ENCODE measurements around the gene MAB21L3. TPM values are rescaled to one million over a fixed set of nuclear protein-coding genes. Genes with fewer than 3 reads are reported as not detected.

MAB21L3 gene
- total RNA-seq, 1 donor from 2014 or later: not detected

DNA sequence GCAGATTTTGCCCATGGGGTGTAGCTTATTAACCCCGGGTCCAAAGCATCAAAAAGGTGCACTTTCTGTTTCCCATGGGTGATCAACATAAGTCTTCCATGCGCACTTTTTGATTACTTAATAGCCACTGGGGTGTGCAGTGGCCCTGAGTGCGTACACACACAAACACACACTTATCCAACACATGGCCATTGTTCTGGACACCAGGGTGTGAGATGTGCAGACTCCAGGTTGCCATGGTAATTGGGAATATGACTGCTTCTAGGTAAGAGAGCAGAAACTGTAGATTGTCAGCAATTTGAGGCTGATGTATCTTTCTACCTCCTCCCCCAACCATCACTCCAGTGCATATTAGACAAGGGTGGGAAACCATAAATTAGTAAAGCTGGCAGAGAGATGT, 68.8 kb downstream of the MAB21L3 start:
- TF ChIP-seq, protein P1, sequence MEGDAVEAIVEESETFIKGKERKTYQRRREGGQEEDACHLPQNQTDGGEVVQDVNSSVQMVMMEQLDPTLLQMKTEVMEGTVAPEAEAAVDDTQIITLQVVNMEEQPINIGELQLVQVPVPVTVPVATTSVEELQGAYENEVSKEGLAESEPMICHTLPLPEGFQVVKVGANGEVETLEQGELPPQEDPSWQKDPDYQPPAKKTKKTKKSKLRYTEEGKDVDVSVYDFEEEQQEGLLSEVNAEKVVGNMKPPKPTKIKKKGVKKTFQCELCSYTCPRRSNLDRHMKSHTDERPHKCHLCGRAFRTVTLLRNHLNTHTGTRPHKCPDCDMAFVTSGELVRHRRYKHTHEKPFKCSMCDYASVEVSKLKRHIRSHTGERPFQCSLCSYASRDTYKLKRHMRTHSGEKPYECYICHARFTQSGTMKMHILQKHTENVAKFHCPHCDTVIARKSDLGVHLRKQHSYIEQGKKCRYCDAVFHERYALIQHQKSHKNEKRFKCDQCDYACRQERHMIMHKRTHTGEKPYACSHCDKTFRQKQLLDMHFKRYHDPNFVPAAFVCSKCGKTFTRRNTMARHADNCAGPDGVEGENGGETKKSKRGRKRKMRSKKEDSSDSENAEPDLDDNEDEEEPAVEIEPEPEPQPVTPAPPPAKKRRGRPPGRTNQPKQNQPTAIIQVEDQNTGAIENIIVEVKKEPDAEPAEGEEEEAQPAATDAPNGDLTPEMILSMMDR (conservative IDR thresholded peaks at IDR 0.05): no peak
- no peaks in the 10 kb centered on the region for H3K4me1 Mint-ChIP-seq (ENCODE audit: unreplicated experiment)
- no peaks in the 10 kb centered on the region for H3K9me3 Mint-ChIP-seq
- H3K36me3 Mint-ChIP-seq: no peaks in the 10 kb centered on the region
- peaks cover 24% of the 10 kb centered on the region for H3K27me3 Mint-ChIP-seq
- no peak overlapping the region for H3K4me3 Mint-ChIP-seq
- no peak for DNase-seq (ENCODE audit: extremely low spot score, unreplicated experiment)
- no peak overlapping the region for H3K27ac Mint-ChIP-seq

DNA sequence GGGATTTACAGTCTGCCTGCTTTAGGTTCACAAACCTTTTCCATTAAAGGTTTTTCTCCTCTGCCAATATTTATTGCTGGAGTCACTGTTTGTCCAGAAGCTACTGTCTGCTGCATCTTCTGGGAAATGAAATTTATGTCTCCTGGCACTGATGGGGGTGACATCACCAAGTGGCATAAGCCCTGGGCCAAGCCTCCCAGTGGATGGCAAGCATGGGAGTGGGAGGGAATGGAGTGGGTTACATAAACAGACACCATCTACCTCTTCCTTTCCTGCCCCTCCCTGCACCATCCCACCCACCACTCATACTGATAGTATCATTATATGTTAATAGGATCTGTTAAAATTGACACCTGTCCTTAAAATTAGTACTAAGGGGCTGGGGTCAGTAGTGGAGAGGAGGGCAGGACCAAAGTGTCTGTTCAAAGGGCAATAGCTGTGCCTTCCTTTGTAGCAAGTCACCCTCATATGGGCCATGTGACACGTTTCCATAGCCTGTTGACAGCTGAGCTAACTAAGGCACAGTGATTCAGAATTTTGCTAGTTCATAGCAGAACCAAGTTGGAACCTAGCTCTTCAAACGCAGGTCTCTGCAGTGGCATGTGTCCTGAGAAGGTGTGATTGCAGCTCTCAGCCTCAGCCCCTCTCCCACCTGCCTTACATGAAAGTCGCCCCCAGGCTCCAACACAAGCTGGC, 71.0 kb downstream of the MAB21L3 start:
- Mint-ChIP-seq H3K27me3 (peaks cover 36% of the 10 kb centered on the region), H3K9me3 (no peaks in the 10 kb centered on the region), H3K4me1 (ENCODE audit: unreplicated experiment) (no peaks in the 10 kb centered on the region), H3K27ac (no peak overlapping the region), H3K4me3 (no peak overlapping the region), H3K36me3 (no peaks in the 10 kb centered on the region)
- TF ChIP-seq, protein P1 (conservative IDR thresholded peaks at IDR 0.05): no peak
- no peak for DNase-seq (ENCODE audit: extremely low spot score, unreplicated experiment)

Other genes starting within 250 kb of the MAB21L3 start
- gene SLC22A15, start 134.9 kb upstream of the MAB21L3 start, total RNA-seq (ENCODE audit: low replicate concordance): 3.4 and 3.9 TPM in 2 replicates